Neural progenitor cell (in vitro differentiated cells): ENCODE results near the gene CTDSP2. TPM values are rescaled to one million over a fixed set of nuclear protein-coding genes. Genes with fewer than 3 reads are reported as not detected.

Experiments
- DNase-seq: peaks from one replicate; pipeline ENCODE4 v3.0.0-alpha.2; 2016; ENCODE audit warnings: low spot score
- H2AFZ ChIP-seq: fragments of 200-600 bp; sonication (generic); replicated peaks from 2 replicates; pipeline ENCODE4 v1.6.1; 2016; ENCODE audit warnings: antibody characterized with exemption
- H3F3A ChIP-seq: fragments of 200-600 bp; sonication (generic); 2 replicates; pipeline ENCODE4 v1.6.1; 2016; ENCODE audit warnings: antibody characterized with exemption, low read depth
- H3K27ac ChIP-seq: fragments of 200-600 bp; sonication (generic); 2 replicates; pipeline ENCODE4 v1.5.1; 2016; ENCODE audit warnings: mild to moderate bottlenecking
- H3K27me3 ChIP-seq: fragments of 200-600 bp; sonication (generic); 2 replicates; pipeline ENCODE4 v1.6.1; 2016; ENCODE audit warnings: mild to moderate bottlenecking, moderate library complexity
- H3K36me3 ChIP-seq: fragments of 200-600 bp; sonication (generic); 2 replicates; pipeline ENCODE4 v1.5.1; 2016
- H3K4me1 ChIP-seq: fragments of 200-600 bp; sonication (generic); 2 replicates; pipeline ENCODE4 v1.6.1; 2016; ENCODE audit warnings: mixed run types
- H3K4me2 ChIP-seq: fragments of 200-600 bp; sonication (generic); 2 replicates; pipeline ENCODE4 v1.6.1; 2016
- H3K4me3 ChIP-seq: fragments of 200-600 bp; sonication (generic); 2 replicates; pipeline ENCODE4 v1.5.1; 2016
- H3K79me2 ChIP-seq: fragments of 200-600 bp; sonication (generic); 2 replicates; pipeline ENCODE4 v1.6.1; 2016; ENCODE audit warnings: low read depth
- H3K9ac ChIP-seq: fragments of 200-600 bp; sonication (generic); 2 replicates; pipeline ENCODE4 v1.6.1; 2016
- H3K9me3 ChIP-seq: fragments of 200-600 bp; sonication (generic); 2 replicates; pipeline ENCODE4 v1.5.1; 2016; ENCODE audit warnings: low read depth
- H4K20me1 ChIP-seq: fragments of 200-600 bp; sonication (generic); 2 replicates; pipeline ENCODE4 v1.6.1; 2016; ENCODE audit warnings: low read depth
- H3K27ac Mint-ChIP-seq: 3 replicates; pipeline ENCODE4 v1.8.0; 2021; ENCODE audit warnings: mixed read lengths
- H3K27me3 Mint-ChIP-seq: 2 replicates; pipeline ENCODE4 v1.8.0; 2022; ENCODE audit warnings: low read depth, mild to moderate bottlenecking, inconsistent platforms, moderate library complexity, mixed read lengths; ENCODE audit not compliant: insufficient read depth
- H3K36me3 Mint-ChIP-seq: 3 replicates; pipeline ENCODE4 v1.8.0; 2021; ENCODE audit warnings: mixed read lengths
- H3K4me1 Mint-ChIP-seq: 3 replicates; pipeline ENCODE4 v1.8.0; 2021; ENCODE audit warnings: mixed read lengths
- H3K4me3 Mint-ChIP-seq: 3 replicates; pipeline ENCODE4 v1.8.0; 2021; ENCODE audit warnings: mild to moderate bottlenecking, moderate library complexity, mixed read lengths
- H3K9me3 Mint-ChIP-seq: 3 replicates; pipeline ENCODE4 v1.8.0; 2020; ENCODE audit warnings: mixed read lengths
- EZH2 ChIP-seq: fragments of 200-600 bp; sonication (generic); IDR thresholded peaks from 2 replicates; pipeline ENCODE4 v1.6.1; 2017; ENCODE audit warnings: antibody characterized with exemption, mild to moderate bottlenecking, moderate library complexity
- EZH2phosphoT487 ChIP-seq: fragments of 200-600 bp; sonication (generic); IDR thresholded peaks from 2 replicates; pipeline ENCODE4 v1.6.1; 2017; ENCODE audit warnings: antibody characterized with exemption
- total RNA-seq: library from RNA; depleted of rRNA; stranded (reverse); fragments of >200 nt; gene quantifications from 2 replicates; pipeline ENCODE4 v1.2.3, GENCODE V29; 2015; ENCODE audit warnings: low replicate concordance
- TF ChIP-seq, protein P1 (sequence below): fragments of 200-600 bp; sonication (generic); IDR thresholded peaks from 2 replicates; pipeline ENCODE4 v1.5.1; 2017; ENCODE audit warnings: antibody characterized with exemption, mild to moderate bottlenecking

The CTDSP2 gene
- total RNA-seq, 1 donor from 2014 or later: 43.6 TPM

DNA sequence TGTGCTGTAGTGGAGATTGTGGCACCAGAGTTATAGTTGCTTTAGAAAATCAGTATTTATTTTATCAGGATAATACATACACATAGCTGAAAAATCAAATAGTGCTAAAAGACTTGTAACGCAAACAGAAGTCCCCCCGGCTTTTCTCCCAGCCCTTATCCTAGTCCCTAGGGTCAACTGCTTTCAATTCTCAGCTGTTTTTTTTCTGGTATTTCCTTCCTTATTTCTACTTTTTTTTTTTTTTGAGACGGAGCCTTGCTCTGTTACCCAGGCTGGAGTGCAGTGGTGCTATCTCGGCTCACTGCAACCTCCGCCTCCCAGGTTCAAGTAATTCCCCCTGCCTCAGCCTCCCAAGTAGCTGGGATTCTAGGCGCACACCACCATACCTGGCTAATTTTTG, 8.4 kb upstream of the CTDSP2 start:
- Histone ChIP-seq H3K4me3 (no peak overlapping the region), H3F3A (peaks cover 28% of the 10 kb centered on the region), H3K27ac (no peak overlapping the region), H3K27me3 (peaks cover 10% of the 10 kb centered on the region), H3K4me1 (peaks cover 25% of the 10 kb centered on the region), H3K9ac (no peak overlapping the region), H3K36me3 (no peaks in the 10 kb centered on the region), H3K9me3 (no peaks in the 10 kb centered on the region), H3K4me2 (no peak overlapping the region), H2AFZ (no peak overlapping the region), H3K79me2 (no peaks in the 10 kb centered on the region), H4K20me1 (no peaks in the 10 kb centered on the region)
- H3K27ac Mint-ChIP-seq: no peak overlapping the region
- H3K4me3 Mint-ChIP-seq: no peak overlapping the region
- peaks cover 11% of the 10 kb centered on the region for H3K27me3 Mint-ChIP-seq
- DNase-seq: no peak
- TF ChIP-seq EZH2phosphoT487 (no peak), EZH2 (no peak)
- TF ChIP-seq, protein P1, sequence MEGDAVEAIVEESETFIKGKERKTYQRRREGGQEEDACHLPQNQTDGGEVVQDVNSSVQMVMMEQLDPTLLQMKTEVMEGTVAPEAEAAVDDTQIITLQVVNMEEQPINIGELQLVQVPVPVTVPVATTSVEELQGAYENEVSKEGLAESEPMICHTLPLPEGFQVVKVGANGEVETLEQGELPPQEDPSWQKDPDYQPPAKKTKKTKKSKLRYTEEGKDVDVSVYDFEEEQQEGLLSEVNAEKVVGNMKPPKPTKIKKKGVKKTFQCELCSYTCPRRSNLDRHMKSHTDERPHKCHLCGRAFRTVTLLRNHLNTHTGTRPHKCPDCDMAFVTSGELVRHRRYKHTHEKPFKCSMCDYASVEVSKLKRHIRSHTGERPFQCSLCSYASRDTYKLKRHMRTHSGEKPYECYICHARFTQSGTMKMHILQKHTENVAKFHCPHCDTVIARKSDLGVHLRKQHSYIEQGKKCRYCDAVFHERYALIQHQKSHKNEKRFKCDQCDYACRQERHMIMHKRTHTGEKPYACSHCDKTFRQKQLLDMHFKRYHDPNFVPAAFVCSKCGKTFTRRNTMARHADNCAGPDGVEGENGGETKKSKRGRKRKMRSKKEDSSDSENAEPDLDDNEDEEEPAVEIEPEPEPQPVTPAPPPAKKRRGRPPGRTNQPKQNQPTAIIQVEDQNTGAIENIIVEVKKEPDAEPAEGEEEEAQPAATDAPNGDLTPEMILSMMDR: no peak
- no peaks in the 10 kb centered on the region for H3K36me3 Mint-ChIP-seq
- peaks cover 8% of the 10 kb centered on the region for H3K9me3 Mint-ChIP-seq
- peaks cover 23% of the 10 kb centered on the region for H3K4me1 Mint-ChIP-seq

DNA sequence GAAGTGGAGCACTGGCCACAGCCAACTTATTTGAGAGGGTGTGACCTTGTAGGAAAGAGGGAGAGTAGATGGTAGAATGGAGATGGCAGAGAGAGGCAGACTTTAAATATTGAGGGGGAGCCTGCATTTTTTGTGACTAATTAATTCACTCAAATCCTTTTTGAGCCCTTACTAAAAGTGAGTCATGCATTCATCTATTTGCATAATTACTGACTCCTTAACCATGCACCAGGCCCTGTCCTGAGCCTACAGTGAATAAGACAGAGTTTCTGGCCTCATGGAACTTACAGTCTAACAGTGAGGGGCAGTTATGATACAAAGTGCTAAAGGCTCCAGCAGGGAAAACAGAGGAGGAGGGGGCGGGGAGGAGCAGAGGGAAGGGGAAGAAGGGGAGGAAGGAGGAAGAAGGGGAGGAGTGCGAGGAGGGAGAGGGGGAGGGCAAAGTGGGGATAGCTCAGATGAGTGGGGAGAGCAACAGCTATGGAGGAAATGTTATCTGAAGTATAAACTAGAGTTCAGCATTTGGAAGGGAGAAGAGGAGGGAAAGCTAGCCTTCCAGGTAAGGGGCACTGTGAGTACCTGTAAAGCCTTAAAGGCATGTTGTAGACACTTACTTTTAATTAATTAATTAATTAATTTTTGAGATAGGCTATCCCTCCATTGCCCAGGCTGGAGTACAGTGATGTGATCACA, 7.5 kb upstream of the CTDSP2 start:
- Histone ChIP-seq H3K9me3 (no peaks in the 10 kb centered on the region), H2AFZ (no peak overlapping the region), H3K9ac (no peak overlapping the region), H3K4me1 (peaks cover 25% of the 10 kb centered on the region), H3K79me2 (no peaks in the 10 kb centered on the region), H3F3A (peaks cover 28% of the 10 kb centered on the region), H3K27ac (no peak overlapping the region), H3K4me2 (no peak overlapping the region), H3K4me3 (no peak overlapping the region), H3K36me3 (no peaks in the 10 kb centered on the region), H3K27me3 (peaks cover 10% of the 10 kb centered on the region), H4K20me1 (no peaks in the 10 kb centered on the region)
- Mint-ChIP-seq H3K36me3 (no peaks in the 10 kb centered on the region), H3K27me3 (peaks cover 12% of the 10 kb centered on the region), H3K27ac (no peak overlapping the region), H3K4me1 (peaks cover 23% of the 10 kb centered on the region), H3K9me3 (peaks cover 8% of the 10 kb centered on the region), H3K4me3 (peak overlapping the region; percentile 19)
- TF ChIP-seq EZH2 (no peak), EZH2phosphoT487 (no peak)
- TF ChIP-seq, protein P1: no peak
- no peak for DNase-seq

DNA sequence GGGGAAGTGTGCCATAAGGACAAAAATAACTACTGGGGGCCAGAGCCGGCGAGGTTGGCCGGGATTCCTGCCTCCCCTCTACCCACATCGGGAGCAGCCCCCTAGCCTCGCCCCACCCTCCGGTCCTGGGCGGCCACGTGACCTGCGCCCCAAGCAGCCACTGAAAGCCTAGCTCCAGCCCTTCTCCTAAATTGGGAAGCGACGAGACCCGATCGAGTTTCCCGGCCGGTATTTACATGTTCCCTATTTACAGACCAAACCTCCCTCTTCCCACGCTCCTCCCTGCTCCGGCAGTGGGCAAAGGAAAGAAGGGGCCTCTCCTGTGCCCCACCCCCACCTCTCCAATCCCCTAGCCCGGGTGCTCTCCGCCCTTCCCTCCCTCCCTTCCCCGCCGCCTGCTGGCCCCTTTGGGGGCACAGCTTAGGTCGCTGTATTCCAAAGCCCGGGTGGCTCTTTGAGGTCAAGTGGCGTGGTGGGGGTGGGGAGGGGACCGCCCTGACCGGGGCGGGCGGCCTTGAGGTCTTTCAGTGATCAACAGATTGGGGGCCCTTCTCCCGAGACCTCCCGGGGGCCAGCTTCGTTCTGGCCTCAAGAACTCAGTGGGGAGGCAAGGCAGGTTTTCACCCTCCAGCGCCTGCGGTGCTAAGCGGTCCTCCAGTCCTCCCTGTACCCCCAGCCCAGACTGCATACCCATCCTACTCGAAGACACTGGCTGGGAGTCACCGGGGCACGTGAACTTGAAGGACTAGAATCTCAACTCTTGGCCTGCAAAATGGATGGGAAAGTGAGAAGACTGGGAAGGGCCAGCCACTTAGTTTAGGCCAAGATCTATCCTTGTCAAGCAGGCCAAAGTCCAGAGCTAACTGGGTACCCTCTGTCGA, 6.3 kb upstream of the CTDSP2 start:
- H3K4me1 Mint-ChIP-seq: peaks cover 30% of the 10 kb centered on the region
- peaks cover 8% of the 10 kb centered on the region for H3K9me3 Mint-ChIP-seq
- H3F3A ChIP-seq: peaks cover 31% of the 10 kb centered on the region
- no peak overlapping the region for H3K9ac ChIP-seq
- H3K36me3 Mint-ChIP-seq: no peaks in the 10 kb centered on the region
- H3K27me3 ChIP-seq: peaks cover 10% of the 10 kb centered on the region
- H4K20me1 ChIP-seq: no peaks in the 10 kb centered on the region
- H3K4me1 ChIP-seq: peaks cover 25% of the 10 kb centered on the region
- H3K4me3 ChIP-seq: peak overlapping the region; percentile 43
- H3K27me3 Mint-ChIP-seq: peaks cover 10% of the 10 kb centered on the region
- no peaks in the 10 kb centered on the region for H3K79me2 ChIP-seq
- H3K27ac Mint-ChIP-seq: peak overlapping the region; percentile 65
- peak; percentile 24 for TF ChIP-seq EZH2phosphoT487
- TF ChIP-seq, protein P1: peak; percentile 53
- TF ChIP-seq EZH2: no peak
- peak overlapping the region; percentile 27 for H2AFZ ChIP-seq
- H3K36me3 ChIP-seq: no peaks in the 10 kb centered on the region
- DNase-seq: peak; percentile 92
- H3K4me2 ChIP-seq: peak overlapping the region; percentile 88
- peak overlapping the region; percentile 70 for H3K4me3 Mint-ChIP-seq
- H3K9me3 ChIP-seq: no peaks in the 10 kb centered on the region
- no peak overlapping the region for H3K27ac ChIP-seq
